HG03378 (cell line): ENCODE results near the gene ZNF653.
A peak's percentile ranks its signal among the peaks of the same experiment; 100 is the strongest.
"Not testable (repeated sequence)": the region's sequence is repeated elsewhere in the genome, so short reads cannot be mapped to it uniquely, and the experiment has no call there.

ENCODE experiments used
- ATAC-seq: cut with Tn5 transposase; IDR thresholded peaks from one replicate; pipeline ENCODE4 v1.9.1; 2021; ENCODE audit warnings: mild to moderate bottlenecking, moderate library complexity; ENCODE audit not compliant: unreplicated experiment

ZNF653 gene

DNA sequence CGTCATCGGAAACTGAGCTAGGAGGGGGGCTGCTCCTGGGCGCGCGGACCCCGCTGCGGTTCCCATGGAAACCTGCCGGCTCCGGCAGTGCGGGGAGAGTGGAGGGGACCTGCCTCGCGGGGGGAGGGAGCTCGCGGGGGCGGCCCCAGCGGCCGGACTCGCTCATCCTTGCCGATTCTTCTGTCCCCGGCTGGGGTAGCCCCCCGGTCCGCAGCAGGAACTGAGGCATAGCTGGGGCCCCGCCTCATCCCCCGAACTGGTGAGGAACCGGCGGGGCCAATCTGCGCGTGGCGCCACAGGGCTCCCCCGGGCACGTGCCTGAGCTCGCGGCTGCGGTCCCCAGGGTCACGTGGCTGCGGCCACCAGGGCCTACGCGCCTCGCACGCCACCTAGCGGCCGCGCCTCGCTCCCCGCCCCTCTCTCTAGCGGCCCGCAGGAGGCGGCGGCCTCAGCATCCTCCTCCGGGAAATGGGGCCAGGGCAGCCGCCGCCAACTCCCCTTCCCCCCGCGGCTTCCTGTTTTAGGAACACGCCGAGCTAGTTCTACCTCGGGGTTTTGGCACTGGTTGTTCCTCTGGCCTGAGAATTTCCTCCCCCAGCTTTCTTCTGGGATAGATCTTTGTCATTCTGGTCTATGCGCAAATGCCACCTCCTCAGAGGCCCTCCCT, 23.1 kb downstream of the ZNF653 start:
- peak; percentile 25 for ATAC-seq

DNA sequence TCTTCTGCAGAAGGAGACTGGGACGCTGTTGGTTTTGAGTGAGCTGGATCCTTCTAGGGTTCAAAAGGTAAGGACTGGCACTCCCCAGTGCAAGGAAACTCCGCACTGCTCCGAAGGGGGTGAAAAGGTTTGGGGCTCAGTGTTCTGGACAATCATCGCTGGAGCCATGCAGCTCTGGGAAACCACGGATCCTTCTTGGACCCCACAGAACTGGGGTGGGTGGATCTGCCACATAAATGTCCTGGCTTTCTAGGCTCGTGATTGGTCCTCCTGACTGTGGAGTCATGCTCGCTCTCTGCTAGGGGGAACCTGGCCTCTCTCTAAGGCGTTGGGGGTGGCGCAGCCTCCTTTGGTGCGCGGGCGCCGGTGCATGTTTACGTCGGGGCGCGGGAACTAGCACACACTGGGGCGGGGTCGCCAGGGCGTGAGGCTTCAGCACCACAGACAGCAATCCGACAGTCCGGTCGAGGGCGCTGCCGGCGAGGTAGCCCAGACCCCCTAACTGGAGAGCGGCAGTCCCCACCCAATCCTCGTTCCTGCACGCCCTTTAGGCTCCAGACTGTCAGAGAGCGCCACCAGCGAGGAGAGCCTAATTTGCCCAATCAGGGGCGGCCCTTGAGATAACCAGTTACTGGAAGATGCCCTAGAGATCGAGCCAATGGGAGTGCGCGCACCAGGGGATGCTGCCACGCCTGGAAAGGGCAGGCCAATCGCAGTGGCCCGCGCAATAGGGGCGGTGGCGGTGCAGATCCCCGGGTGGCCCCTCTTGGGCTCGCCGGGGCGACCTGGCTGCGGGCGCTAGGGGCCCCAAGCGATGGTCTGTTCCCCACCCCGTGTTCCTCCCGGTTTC, 23.9 kb downstream of the ZNF653 start:
- ATAC-seq, result peak; percentile 70

DNA sequence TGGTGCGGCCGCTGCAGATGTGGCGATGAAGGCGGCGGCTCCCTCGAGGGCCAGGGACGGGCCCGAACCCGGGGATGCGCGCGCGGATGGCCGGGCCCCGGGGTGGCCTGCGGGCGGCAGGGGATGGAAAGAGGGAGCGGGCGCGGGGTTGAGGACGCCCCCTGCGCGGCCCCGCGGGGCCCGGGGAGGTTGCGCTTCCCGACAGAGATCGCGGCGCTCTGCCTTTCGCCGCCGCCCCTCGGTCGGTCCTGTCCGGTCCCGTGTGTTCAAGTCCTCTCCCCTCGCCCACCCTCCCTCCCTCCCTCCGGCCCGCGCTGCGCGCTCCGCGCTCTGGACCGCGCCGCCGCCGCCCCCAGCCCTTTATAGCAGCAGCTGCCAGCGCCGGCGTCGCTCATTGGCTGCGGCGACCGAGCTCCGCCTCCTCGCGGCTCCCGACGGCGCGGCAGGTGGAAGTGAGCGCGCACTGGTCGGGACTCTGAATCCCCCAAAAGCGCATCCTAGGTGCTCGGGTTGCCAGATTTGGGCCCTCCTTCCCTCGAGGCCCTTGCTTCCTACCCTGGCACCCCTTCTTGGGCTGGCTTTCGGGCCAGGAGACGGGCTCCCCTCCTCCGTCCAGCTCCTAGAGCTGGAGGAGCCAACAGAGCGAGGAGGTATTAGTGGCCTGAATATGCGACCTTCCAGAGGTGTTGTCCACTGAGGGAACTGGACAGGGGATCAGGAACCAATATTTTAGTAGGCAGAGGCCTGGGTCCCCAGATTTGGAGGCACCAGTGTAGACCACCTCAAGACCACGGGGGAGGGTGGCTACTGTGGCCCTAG, 24.7 kb downstream of the ZNF653 start, which contains the start of gene ELAVL3:
ELAVL3 (minus strand) TSS at position 332 of the 819 bp plus-strand sequence. CDS start 438 bp downstream, outside the sequence.
- ATAC-seq, result no peak

DNA sequence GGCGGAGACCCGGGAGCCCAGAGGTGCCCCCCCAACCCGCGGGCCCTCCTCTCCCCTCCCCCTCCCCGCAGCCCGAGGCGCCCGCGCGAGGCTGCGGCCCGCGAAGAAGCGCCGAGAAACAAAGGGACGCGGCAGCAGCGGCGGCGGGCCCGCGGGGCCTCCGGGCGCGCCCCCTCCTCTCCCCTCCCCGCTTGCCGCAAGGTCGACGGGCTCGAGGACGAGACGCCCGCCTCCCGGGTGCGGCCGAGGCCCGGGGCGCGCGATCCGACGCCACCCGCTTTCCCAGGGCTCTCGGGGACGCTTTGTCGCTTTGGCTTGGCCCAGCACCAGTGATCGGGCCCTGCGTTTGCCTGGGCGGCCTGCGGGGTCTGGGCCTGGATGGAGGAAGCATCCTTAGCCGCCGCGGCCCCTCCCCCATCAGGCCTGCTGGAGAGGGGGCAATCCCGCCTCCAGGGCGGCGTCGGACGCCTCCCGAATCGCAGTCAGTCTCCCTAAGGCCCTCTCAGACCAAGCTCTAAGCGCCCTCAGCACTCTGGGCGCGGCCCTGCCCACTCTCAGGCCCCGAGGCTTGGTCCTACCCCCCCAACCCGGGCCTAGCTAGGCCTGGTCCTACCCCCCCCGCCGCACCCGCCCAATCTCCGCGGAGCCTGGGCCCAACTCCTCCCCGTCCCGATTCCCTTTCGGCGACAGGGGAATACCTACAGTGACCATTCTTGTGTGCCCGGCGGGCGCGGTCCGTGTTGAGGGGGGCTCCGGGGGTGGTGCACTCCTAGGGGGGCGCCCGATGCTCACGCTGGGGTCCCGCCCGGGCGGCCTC, 25.5 kb downstream of the ZNF653 start:
- no peak for ATAC-seq

- no peak for ATAC-seq
Measured at GRCh38 chr19:11479090-11479897, 26.3 kb downstream of the ZNF653 start.

GRCh38 chr19:11478167-11479089, 27.2 kb downstream of the ZNF653 start:
- ATAC-seq, result no peak

DNA sequence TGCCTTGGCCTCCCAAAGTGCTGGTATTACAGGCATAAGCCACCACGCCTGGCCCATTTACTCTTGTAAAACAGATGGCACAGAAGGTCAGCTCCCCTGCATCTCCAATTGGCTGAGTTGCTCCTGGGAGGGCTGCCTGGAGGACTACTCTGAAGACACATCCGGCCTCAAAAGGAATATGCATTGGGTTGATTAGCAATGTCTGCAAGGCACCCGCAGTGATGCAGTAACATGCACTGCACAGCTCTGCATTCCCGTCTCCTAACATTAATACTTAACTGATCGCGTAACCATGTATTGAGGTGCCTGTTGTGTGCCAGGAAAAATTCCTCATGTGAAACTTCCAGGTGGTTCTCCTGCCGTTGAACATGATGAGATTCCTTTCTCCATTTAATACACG, 29.8 kb downstream of the ZNF653 start:
- ATAC-seq, result no peak

DNA sequence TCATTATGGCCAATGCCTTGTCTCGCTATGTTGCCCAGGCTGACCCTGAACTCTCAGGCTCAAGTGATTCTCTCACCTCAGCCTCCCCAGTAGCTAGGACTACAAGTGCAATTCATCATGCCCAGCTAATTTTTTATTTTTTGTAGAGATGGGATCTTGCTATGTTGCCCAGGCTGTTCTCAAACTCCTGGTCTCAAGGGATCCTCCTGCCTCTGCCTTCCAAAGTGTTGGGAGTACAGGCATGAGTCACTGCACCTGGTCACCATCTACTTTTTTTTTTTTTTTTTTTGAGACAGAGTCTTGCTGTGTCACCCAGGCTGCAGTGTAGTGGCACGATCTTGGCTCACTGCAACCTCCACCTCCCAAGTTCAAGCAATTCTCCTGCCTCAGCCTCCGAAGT, 30.3 kb downstream of the ZNF653 start:
- not testable (repeated sequence) for ATAC-seq

- ATAC-seq, result no peak
Measured at GRCh38 chr19:11473725-11474124, 31.9 kb downstream of the ZNF653 start.

DNA sequence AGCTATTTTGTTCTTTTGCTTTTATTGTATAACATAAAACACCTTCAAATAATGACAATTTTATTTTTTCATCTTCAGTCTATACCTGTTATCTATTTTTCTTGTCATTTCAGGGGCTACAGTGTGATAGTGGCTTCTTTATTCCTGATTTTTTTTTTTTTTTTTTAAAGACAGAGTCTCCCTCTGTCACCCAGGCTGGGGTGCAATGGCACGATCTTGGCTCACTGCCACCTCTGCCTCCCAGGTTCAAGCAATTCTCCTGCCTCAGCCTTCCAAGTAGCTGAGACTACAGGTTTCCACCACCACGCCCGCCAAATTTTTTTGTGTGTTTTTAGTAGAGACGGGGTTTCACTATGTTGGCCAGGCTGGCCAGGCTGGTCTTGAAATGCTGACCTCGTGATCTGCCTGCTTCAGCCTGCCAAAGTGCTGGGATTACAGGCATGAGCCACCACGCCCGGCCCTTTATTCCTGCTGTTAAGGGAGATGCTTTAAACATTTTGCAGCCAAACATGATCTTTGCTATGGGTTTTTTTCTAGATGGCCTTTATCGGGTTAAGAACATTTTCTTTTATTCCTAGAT, 37.3 kb downstream of the ZNF653 start:
- ATAC-seq, result not testable (repeated sequence)

DNA sequence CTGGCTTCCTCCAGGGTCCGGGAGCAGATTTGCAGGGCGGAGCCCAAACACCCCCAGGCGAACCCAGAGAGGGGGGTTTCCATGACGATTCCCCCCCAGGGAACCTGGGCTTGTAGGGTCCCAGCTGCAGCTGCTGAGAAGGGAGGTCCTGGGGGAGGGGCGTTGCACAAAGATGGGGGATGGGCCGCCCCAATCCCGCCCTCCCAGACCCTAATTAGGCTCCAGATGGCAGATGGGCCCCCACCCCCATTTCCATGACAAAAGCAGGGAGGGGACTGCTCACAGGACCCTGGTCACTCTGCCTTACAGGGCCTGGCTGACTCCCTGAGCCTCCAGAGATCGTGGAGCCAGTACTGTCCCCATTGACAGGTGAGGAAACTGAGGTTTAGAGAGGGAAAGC, 40.0 kb downstream of the ZNF653 start:
- ATAC-seq, result no peak

GRCh38 chr19:11464333-11465265, 41.0 kb downstream of the ZNF653 start:
- ATAC-seq, result no peak

- no peak for ATAC-seq
Measured at GRCh38 chr19:11463391-11463790, 42.2 kb downstream of the ZNF653 start.

- no peak for ATAC-seq
Measured at GRCh38 chr19:11461453-11461852, 44.2 kb downstream of the ZNF653 start.

- ATAC-seq, result no peak
Measured at GRCh38 chr19:11460207-11460606, 45.4 kb downstream of the ZNF653 start.

- not testable (repeated sequence) for ATAC-seq
Measured at GRCh38 chr19:11458912-11459311, 46.7 kb downstream of the ZNF653 start.

- ATAC-seq, result no peak
Measured at GRCh38 chr19:11458236-11458900, 47.3 kb downstream of the ZNF653 start.
